ENCODE measurements around the gene WDR27.

Gene WDR27

GRCh38 chr6:169429001-169429400 is 272.8 kb downstream of the WDR27 start:
- no peak for DNase-seq (ENCODE audit: low spot score)

- peak; percentile 69 for DNase-seq (ENCODE audit: low spot score)
These were observed 273.3 kb downstream of the WDR27 start for GRCh38 chr6:169428532-169428931.

GRCh38 chr6:169427856-169428255 is 274.0 kb downstream of the WDR27 start:
- peak; percentile 47 for DNase-seq (ENCODE audit: low spot score)

GRCh38 chr6:169426611-169427010 is 275.2 kb downstream of the WDR27 start:
- no peak for DNase-seq (ENCODE audit: low spot score)

- DNase-seq (ENCODE audit: low spot score) = no peak
These were observed 276.0 kb downstream of the WDR27 start for GRCh38 chr6:169425628-169426370.

- no peak for DNase-seq (ENCODE audit: low spot score)
These were observed 277.0 kb downstream of the WDR27 start for GRCh38 chr6:169424821-169425240.

- no peak for DNase-seq (ENCODE audit: low spot score)
These were observed 277.6 kb downstream of the WDR27 start for GRCh38 chr6:169424149-169424804.

GRCh38 chr6:169421586-169422264 is 280.1 kb downstream of the WDR27 start:
- no peak for DNase-seq (ENCODE audit: low spot score)

GRCh38 chr6:169420912-169421543 is 280.8 kb downstream of the WDR27 start:
- DNase-seq (ENCODE audit: low spot score) = no peak

- DNase-seq (ENCODE audit: low spot score) = no peak
These were observed 284.7 kb downstream of the WDR27 start for GRCh38 chr6:169417101-169417500.

- no peak for DNase-seq (ENCODE audit: low spot score)
These were observed 285.6 kb downstream of the WDR27 start for GRCh38 chr6:169416249-169416648.

GRCh38 chr6:169415179-169415578 is 286.6 kb downstream of the WDR27 start:
- DNase-seq (ENCODE audit: low spot score) = no peak

GRCh38 chr6:169411722-169412121 is 290.1 kb downstream of the WDR27 start:
- no peak for DNase-seq (ENCODE audit: low spot score)

- no peak for DNase-seq (ENCODE audit: low spot score)
These were observed 290.5 kb downstream of the WDR27 start for GRCh38 chr6:169411296-169411695.

GRCh38 chr6:169409742-169410312 is 292.0 kb downstream of the WDR27 start:
- no peak for DNase-seq (ENCODE audit: low spot score)

GRCh38 chr6:169407325-169407724 is 294.5 kb downstream of the WDR27 start:
- DNase-seq (ENCODE audit: low spot score) = no peak

Data from iPS-NIHi11 (cell line).